Body of pancreas (tissue), 4 donors: ENCODE results near the gene STIM1. TPM values are rescaled to one million over a fixed set of nuclear protein-coding genes. Genes with fewer than 3 reads are reported as not detected.

Experiments
- ATAC-seq: fragments of 150-250 bp; one replicate; pipeline ENCODE4 v1.9.1; 2016
- DNase-seq, 4 donors: peaks; one replicate each; pipeline ENCODE4 v3.0.0-alpha.2; 2019
- H3K27ac ChIP-seq, 4 donors: fragments of 200-600 bp; sonication (generic); 1 replicate in 3 of 4; 2 replicates in 1 of 4; pipeline versions ENCODE4 v1.5.1 to v1.6.1; 2016 to 2019; ENCODE audit warnings: mild to moderate bottlenecking in 1 of 4, mixed read lengths in 1 of 4, moderate library complexity in 1 of 4
- H3K27me3 ChIP-seq, 2 donors: fragments of 200-600 bp; sonication (generic); one replicate each; pipeline ENCODE4 v1.6.0; 2016; ENCODE audit warnings: mild to moderate bottlenecking in 1 of 2
- H3K36me3 ChIP-seq, 2 donors: fragments of 200-600 bp; sonication (generic); replicated peaks in 1 of 2; 2 replicates each; pipeline ENCODE4 v1.5.1; 2016; ENCODE audit warnings: low read depth in 2 of 2; ENCODE audit not compliant: insufficient read depth in 1 of 2
- H3K4me1 ChIP-seq: fragments of 200-600 bp; sonication (generic); one replicate; pipeline ENCODE4 v1.6.0; 2016
- H3K4me3 ChIP-seq, 2 donors: fragments of 200-600 bp; sonication (generic); 1 replicate in 1 of 2; 2 replicates in 1 of 2; pipeline ENCODE4 v1.5.1; 2016 to 2019
- H3K9me3 ChIP-seq, 3 donors: fragments of 200-600 bp; sonication (generic); 1 replicate in 2 of 3; 2 replicates in 1 of 3; pipeline ENCODE4 v1.5.1; 2016
- POLR2A ChIP-seq, 3 donors: fragments of 450-650 bp; IDR thresholded peaks; one replicate each; pipeline ENCODE4 v1.6.1; 2016; ENCODE audit warnings: antibody characterized with exemption in 3 of 3, mild to moderate bottlenecking in 2 of 3
- WGBS, 2 donors: methylation state at CpG; one replicate each; pipeline ENCODE4 v1.1.5; 2017; 5-methylcytosine and 5-hydroxymethylcytosine counted together
- intact Hi-C: fragments of 100-400 bp; cut with DNase I; formaldehyde crosslinking; loops from one replicate; pipeline ENCODE4 v1.15.1; 2023
- total RNA-seq, 2 donors: library from RNA; depleted of rRNA; stranded (reverse); fragments of >200 nt; gene quantifications; one replicate each; pipeline ENCODE4 v1.1.0, GENCODE V29; 2016
- TF ChIP-seq, protein P1 (sequence below), 7 experiments: fragments of 450-650 bp in 4 of 7; fragments of 200-600 bp in 3 of 7; sonication (generic) in 3 of 7; IDR thresholded peaks; one replicate each; pipeline ENCODE4 v1.5.1; 2016 to 2019; ENCODE audit warnings: antibody characterized with exemption in 7 of 7

Gene STIM1
- total RNA-seq, 2 donors from 2014 or later: 20.4 to 24.6 TPM

- ATAC-seq (no peak), DNase-seq (no peak)
- Histone ChIP-seq H3K36me3 (no peaks in the 10 kb centered on the region), H3K4me1 (peaks cover 41% of the 10 kb centered on the region), H3K27ac (peak overlapping the region; percentile 42 to 81 (median 78)), H3K9me3 (no peaks in the 10 kb centered on the region), H3K27me3 (no peaks in the 10 kb centered on the region), H3K4me3 (no peak overlapping the region)
- intact Hi-C loops: no loop called here
- TF ChIP-seq, protein P1, sequence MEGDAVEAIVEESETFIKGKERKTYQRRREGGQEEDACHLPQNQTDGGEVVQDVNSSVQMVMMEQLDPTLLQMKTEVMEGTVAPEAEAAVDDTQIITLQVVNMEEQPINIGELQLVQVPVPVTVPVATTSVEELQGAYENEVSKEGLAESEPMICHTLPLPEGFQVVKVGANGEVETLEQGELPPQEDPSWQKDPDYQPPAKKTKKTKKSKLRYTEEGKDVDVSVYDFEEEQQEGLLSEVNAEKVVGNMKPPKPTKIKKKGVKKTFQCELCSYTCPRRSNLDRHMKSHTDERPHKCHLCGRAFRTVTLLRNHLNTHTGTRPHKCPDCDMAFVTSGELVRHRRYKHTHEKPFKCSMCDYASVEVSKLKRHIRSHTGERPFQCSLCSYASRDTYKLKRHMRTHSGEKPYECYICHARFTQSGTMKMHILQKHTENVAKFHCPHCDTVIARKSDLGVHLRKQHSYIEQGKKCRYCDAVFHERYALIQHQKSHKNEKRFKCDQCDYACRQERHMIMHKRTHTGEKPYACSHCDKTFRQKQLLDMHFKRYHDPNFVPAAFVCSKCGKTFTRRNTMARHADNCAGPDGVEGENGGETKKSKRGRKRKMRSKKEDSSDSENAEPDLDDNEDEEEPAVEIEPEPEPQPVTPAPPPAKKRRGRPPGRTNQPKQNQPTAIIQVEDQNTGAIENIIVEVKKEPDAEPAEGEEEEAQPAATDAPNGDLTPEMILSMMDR (IDR thresholded peaks at IDR 0.05): no peak
- TF ChIP-seq POLR2A (IDR thresholded peaks at IDR 0.05): no peak
Measured at GRCh38 chr11:3866836-3867208, 11.4 kb downstream of the STIM1 start.

DNA sequence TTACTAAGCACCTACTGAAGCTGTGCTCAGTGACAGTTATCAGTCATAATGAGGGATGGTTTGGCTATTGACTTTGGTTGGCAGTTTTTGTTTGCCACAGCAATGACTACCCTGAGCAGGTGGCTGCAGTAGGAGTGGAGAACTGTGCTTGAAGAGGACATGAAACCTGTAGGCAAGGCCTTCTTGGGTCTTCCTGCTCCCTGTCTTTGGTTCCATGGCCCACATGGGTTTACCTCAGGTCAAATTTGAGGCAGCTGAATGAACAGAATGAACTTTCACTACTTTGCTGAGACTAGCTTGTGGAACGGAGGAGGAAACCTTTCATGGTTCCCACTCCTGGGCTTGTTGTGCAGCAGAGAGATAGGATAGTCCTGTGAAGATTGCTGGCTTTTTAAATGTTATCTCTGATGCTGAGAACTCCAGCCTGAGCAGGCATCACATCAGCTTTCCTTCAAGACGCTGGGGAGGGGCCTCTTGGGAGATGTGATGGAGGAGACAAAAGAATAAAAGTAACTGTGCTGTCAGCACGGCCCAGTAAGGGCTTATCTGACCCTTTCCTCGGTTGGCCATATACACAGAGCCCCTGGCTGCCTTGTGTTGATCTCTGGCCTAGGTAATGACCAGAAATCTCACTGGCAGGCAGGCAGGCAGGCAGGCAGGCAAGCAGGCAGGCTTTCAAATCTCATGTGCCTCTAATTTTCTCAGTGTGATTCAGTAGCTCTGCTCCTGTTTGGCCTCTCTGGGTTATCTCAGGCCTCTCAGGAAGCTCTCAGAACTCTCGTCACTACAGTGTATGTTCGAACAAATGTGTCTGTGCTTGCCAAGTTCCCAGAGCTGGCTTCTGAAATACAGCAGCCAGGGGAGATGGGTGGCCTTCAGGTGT lies 12.0 kb downstream of the STIM1 start:
- Histone ChIP-seq H3K27me3 (no peaks in the 10 kb centered on the region), H3K36me3 (no peaks in the 10 kb centered on the region), H3K9me3 (no peaks in the 10 kb centered on the region), H3K4me3 (no peak overlapping the region), H3K27ac (peak overlapping the region; percentile 42 to 81 (median 78)), H3K4me1 (peaks cover 41% of the 10 kb centered on the region)
- WGBS, 2 donors: 15 to 22% methylated on average over 5 to 6 of the region's 6 CpGs
- peak; percentile 54 to 88 (median 76) for DNase-seq
- intact Hi-C loops: no loop called here
- TF ChIP-seq POLR2A (IDR thresholded peaks at IDR 0.05): no peak
- TF ChIP-seq, protein P1 (IDR thresholded peaks at IDR 0.05): peak in 1 of 7 experiments; percentile 22
- peak; percentile 93 for ATAC-seq

DNA sequence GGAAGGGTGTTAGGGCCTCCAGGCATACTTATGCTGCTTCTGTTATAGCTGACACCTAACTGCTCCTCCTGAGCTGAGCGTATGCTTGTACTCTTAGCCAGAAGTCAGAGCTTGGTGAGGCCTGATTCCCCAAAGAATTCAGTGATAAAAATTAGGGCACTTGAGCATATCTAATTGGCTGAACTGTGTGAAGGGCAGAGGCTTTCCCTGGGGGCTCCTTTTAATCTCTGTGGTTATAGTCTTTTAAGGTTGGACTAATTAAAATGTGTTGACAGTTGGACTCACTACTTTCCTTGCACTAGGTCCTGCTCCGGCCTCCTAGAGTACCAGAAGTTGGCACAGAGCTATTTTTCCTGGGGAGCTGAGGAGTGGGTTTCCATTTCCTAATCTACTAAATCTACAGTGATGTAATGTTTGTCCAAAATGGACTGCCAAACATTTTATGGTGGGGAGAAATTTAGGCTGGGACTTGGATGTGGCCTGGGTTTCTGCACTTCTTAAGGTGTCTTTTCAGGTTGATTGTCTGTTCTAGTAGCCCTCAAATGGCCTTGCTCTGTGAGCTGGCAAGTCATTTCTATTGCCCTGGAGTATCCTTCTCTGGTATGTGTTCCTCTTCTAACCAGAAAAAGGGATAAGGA lies 18.4 kb downstream of the STIM1 start:
- ATAC-seq (no peak), DNase-seq (no peak)
- Histone ChIP-seq H3K27ac (no peak overlapping the region), H3K9me3 (no peaks in the 10 kb centered on the region), H3K36me3 (no peaks in the 10 kb centered on the region), H3K4me3 (no peak overlapping the region), H3K4me1 (peaks cover 23% of the 10 kb centered on the region), H3K27me3 (no peaks in the 10 kb centered on the region)
- WGBS, 2 donors: 93 to 95% methylated on average over 2 of the region's 2 CpGs
- TF ChIP-seq, protein P1 (IDR thresholded peaks at IDR 0.05): no peak
- no peak for TF ChIP-seq POLR2A (IDR thresholded peaks at IDR 0.05)
- intact Hi-C loops: no loop called here

GRCh38 chr11:3876613-3877012 lies 21.1 kb downstream of the STIM1 start:
- no peak for DNase-seq
- intact Hi-C loops: no loop called here
- WGBS, 2 donors: 84 to 85% methylated on average over 3 of the region's 3 CpGs
- Histone ChIP-seq H3K27ac (peak overlapping the region in 1 of 4 donors; percentile 70), H3K36me3 (no peaks in the 10 kb centered on the region), H3K27me3 (no peaks in the 10 kb centered on the region), H3K4me1 (peaks cover 43% of the 10 kb centered on the region), H3K9me3 (no peaks in the 10 kb centered on the region), H3K4me3 (no peak overlapping the region)
- TF ChIP-seq, protein P1 (IDR thresholded peaks at IDR 0.05): no peak
- no peak for TF ChIP-seq POLR2A (IDR thresholded peaks at IDR 0.05)
- no peak for ATAC-seq
